ENCODE measurements around the gene SYT15. TPM values are rescaled to one million over a fixed set of nuclear protein-coding genes. Genes with fewer than 3 reads are reported as not detected.

The SYT15 gene
- total and polyA plus RNA-seq, 2 of the 13 experiments (the other 11 are each of a cell fraction or from before 2014, with no cell fraction given), result 0.24 to 0.38 TPM

- BruUV-seq (replicated peaks), result no TSS peak
- Histone ChIP-seq H2AFZ (ENCODE audit: low read length) (no peak overlapping the region), H4K20me1 (ENCODE audit: insufficient read depth, low read length) (no peaks in the 10 kb centered on the region), H3K36me3 (replicated peaks in 1 of 2; ENCODE audit: control insufficient read depth in 1 of 2, insufficient read depth in 2 of 2, low read length in 2 of 2) (no peaks in the 10 kb centered on the region), H3K4me3 (replicated peaks in 1 of 3; ENCODE audit: insufficient read depth in 1 of 3, low read depth in 2 of 3, low read length in 3 of 3) (no peak overlapping the region), H3K27me3 (ENCODE audit: control insufficient read depth in 1 of 2, insufficient read depth in 2 of 2, low read length in 2 of 2) (peaks cover 0 to 9% of the 10 kb centered on the region in 2 experiments; a peak in 2 of 5 replicates), H3K9me3 (ENCODE audit: low read length) (no peaks in the 10 kb centered on the region), H3K4me1 (ENCODE audit: insufficient read depth, low read length) (peaks cover 15% of the 10 kb centered on the region), H3K79me2 (ENCODE audit: insufficient read depth, low read length) (no peaks in the 10 kb centered on the region), H3K4me2 (ENCODE audit: low read depth, low read length) (no peak overlapping the region), H3K27ac (ENCODE audit: extremely low read length, insufficient read depth, low read length) (no peak overlapping the region), H3K9ac (ENCODE audit: insufficient read depth, low read depth, low read length) (no peak overlapping the region)
- FAIRE-seq, result no peak
- ChIA-PET POLR2A (no interaction called here), CTCF (ENCODE audit: low intra/inter-chr PET ratio, low total read pairs) (no interaction called here)
- in situ Hi-C loops (cut with HindIII; ENCODE audit: extremely low pct_ligation_motif_present, low pct_unique_long_range_greater_than_20kb), result no loop called here
- 42% methylated on average over 5 of the region's 5 CpGs for WGBS (ENCODE audit: low lambda C conversion rate)
- TF ChIP-seq MAX (IDR thresholded peaks at IDR 0.05), result no peak
- TF ChIP-seq, protein P1, sequence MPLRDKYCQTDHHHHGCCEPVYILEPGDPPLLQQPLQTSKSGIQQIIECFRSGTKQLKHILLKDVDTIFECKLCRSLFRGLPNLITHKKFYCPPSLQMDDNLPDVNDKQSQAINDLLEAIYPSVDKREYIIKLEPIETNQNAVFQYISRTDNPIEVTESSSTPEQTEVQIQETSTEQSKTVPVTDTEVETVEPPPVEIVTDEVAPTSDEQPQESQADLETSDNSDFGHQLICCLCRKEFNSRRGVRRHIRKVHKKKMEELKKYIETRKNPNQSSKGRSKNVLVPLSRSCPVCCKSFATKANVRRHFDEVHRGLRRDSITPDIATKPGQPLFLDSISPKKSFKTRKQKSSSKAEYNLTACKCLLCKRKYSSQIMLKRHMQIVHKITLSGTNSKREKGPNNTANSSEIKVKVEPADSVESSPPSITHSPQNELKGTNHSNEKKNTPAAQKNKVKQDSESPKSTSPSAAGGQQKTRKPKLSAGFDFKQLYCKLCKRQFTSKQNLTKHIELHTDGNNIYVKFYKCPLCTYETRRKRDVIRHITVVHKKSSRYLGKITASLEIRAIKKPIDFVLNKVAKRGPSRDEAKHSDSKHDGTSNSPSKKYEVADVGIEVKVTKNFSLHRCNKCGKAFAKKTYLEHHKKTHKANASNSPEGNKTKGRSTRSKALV (CRISPR knock-in tag; IDR thresholded peaks at IDR 0.05), result no peak
- TF ChIP-seq YEATS4 (CRISPR knock-in tag; IDR thresholded peaks at IDR 0.05; ENCODE audit: borderline replicate concordance), result no peak
- DNase-seq (ENCODE audit: low spot score), result no peak
- intact Hi-C loops (cut with micrococcal nuclease; ENCODE audit: unreplicated experiment), result no loop called here
- no peak for ATAC-seq
These were observed 41.6 kb upstream of the SYT15 start for GRCh38 chr10:46537309-46537708.

GRCh38 chr10:46538155-46538554 lies 40.8 kb upstream of the SYT15 start:
- WGBS (ENCODE audit: low lambda C conversion rate), result 52% methylated on average over 5 of the region's 5 CpGs
- no peak overlapping the region for H3K4me2 ChIP-seq (ENCODE audit: low read depth, low read length)
- no peak for DNase-seq (ENCODE audit: low spot score)
- CTCF ChIA-PET (ENCODE audit: low intra/inter-chr PET ratio, low total read pairs), result no interaction called here
- no TSS peak for BruUV-seq (replicated peaks)
- H3K79me2 ChIP-seq (ENCODE audit: insufficient read depth, low read length), result no peaks in the 10 kb centered on the region
- intact Hi-C loops (cut with micrococcal nuclease; ENCODE audit: unreplicated experiment), result no loop called here
- POLR2A ChIA-PET, result no interaction called here
- no peak for ATAC-seq
- TF ChIP-seq, protein P2, sequence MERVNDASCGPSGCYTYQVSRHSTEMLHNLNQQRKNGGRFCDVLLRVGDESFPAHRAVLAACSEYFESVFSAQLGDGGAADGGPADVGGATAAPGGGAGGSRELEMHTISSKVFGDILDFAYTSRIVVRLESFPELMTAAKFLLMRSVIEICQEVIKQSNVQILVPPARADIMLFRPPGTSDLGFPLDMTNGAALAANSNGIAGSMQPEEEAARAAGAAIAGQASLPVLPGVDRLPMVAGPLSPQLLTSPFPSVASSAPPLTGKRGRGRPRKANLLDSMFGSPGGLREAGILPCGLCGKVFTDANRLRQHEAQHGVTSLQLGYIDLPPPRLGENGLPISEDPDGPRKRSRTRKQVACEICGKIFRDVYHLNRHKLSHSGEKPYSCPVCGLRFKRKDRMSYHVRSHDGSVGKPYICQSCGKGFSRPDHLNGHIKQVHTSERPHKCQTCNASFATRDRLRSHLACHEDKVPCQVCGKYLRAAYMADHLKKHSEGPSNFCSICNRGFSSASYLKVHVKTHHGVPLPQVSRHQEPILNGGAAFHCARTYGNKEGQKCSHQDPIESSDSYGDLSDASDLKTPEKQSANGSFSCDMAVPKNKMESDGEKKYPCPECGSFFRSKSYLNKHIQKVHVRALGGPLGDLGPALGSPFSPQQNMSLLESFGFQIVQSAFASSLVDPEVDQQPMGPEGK (CRISPR knock-in tag; IDR thresholded peaks at IDR 0.05), result no peak
- TF ChIP-seq BRF2 (CRISPR knock-in tag; IDR thresholded peaks at IDR 0.05), result no peak
- H3K4me3 ChIP-seq (replicated peaks in 1 of 3; ENCODE audit: insufficient read depth in 1 of 3, low read depth in 2 of 3, low read length in 3 of 3), result no peak overlapping the region
- H2AFZ ChIP-seq (ENCODE audit: low read length), result no peak overlapping the region
- no peak for FAIRE-seq
- H3K27me3 ChIP-seq (ENCODE audit: control insufficient read depth in 1 of 2, insufficient read depth in 2 of 2, low read length in 2 of 2), result peaks cover 0 to 9% of the 10 kb centered on the region in 2 experiments; a peak in 2 of 5 replicates
- H4K20me1 ChIP-seq (ENCODE audit: insufficient read depth, low read length), result no peaks in the 10 kb centered on the region
- in situ Hi-C loops (cut with HindIII; ENCODE audit: extremely low pct_ligation_motif_present, low pct_unique_long_range_greater_than_20kb), result no loop called here
- no peak overlapping the region for H3K27ac ChIP-seq (ENCODE audit: extremely low read length, insufficient read depth, low read length)
- peaks cover 15% of the 10 kb centered on the region for H3K4me1 ChIP-seq (ENCODE audit: insufficient read depth, low read length)
- H3K9ac ChIP-seq (ENCODE audit: insufficient read depth, low read depth, low read length), result no peak overlapping the region
- H3K36me3 ChIP-seq (replicated peaks in 1 of 2; ENCODE audit: control insufficient read depth in 1 of 2, insufficient read depth in 2 of 2, low read length in 2 of 2), result no peaks in the 10 kb centered on the region
- H3K9me3 ChIP-seq (ENCODE audit: low read length), result no peaks in the 10 kb centered on the region
